Embryonic facial prominence (tissue), 1 donor: Measurements from ENCODE around the gene CNTNAP2.
"Not testable (repeated sequence)": the region's sequence is repeated elsewhere in the genome, so short reads cannot be mapped to it uniquely, and the experiment has no call there.

Experiments used
- DNase-seq: peaks from one replicate; pipeline ENCODE4 v3.0.0-alpha.2; 2016; ENCODE audit errors: extremely low spot score

Gene CNTNAP2

DNA sequence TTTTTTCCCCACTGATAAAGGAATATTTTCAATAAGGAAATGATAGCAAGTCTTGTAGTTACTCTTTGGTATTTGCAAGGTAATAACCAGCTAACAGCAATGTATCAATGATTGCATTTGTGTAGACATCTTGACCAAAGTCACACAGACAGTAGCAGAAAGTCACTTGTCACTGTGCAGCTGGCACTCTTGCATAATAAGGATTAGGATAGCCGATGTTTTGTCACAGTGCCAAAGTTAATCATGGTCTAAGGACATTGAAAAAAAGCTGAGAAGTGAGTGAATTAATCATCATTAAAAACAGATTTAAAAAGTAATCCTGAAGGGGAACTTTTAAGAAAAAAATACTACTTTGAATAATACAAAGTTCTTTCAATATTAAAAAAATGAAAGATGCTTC is 1639.7 kb downstream of the CNTNAP2 start:
- no peak for DNase-seq

DNA sequence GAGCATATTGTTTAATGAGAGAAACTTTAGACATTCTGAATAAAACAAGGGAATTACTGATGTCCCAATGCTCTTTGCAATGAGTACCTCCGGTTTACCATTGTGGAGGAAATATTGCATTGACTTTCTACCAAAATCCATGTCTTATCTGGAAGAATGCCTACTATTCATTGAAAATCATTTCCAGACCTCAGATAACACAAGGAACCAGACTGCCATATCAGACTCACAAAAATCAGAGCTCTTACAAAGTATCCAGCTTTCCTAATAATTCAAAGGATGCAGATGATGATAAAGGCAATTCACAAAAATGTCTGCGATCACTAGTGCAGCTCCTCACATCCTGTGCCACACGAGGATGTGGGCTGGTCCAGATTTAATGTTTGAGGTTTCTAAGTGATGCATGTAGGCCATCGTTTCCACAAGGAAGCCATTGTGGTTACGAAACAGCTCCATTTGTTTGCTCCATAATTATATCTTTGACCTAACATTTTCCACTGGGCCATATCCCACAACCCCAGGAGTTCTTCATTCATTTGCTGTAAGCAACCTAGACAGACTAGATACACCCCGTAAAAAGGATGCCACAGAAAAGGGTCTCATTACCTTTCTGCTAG is 1642.8 kb downstream of the CNTNAP2 start:
- DNase-seq, result no peak

- no peak for DNase-seq
Measured at GRCh38 chr7:147765301-147765700, 1648.7 kb downstream of the CNTNAP2 start.

GRCh38 chr7:147771344-147771743 is 1654.7 kb downstream of the CNTNAP2 start:
- no peak for DNase-seq

GRCh38 chr7:147774461-147774860 is 1657.9 kb downstream of the CNTNAP2 start:
- DNase-seq, result no peak

- DNase-seq, result no peak
Measured at GRCh38 chr7:147775516-147776284, 1659.1 kb downstream of the CNTNAP2 start.

DNA sequence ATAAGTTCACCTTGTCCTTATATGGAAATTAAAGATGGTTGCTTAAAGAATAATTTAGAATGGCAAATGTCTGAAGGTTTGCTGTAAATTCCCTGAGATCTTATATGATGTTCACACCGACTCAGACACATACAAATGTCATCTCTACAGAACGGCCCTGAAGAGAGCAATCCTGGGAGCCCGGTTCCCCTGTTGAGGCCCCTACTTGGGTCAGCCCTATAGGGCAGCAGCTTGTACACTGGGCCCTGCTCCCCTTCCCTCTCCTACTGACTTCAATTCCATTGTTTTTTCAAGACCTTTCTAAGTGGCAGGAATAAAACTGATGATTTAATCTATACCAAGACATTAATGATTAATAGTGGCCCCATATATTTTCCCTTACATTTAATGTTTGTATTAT is 1660.7 kb downstream of the CNTNAP2 start:
- DNase-seq, result no peak

- no peak for DNase-seq
Measured at GRCh38 chr7:147779949-147780348, 1663.3 kb downstream of the CNTNAP2 start.

GRCh38 chr7:147796581-147796980 is 1680.0 kb downstream of the CNTNAP2 start:
- DNase-seq, result no peak

DNA sequence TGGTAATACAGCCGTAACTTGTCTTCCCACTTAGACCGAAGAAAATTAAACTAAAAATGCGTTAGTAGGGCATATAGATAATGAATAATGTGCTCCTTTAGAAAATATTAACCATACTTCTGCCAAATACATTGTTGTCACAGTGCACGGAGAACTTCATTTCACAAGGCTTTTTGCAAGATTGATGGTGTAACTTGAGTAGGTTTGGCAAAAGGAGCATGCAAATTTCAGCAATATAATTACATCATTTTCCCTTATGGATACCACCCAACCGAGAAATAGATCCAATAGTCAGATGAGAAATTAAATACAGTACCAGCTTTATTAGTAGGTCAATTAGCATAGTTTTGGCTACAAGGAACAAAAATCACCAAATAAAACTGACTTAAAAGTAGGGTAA is 1681.4 kb downstream of the CNTNAP2 start:
- no peak for DNase-seq

- DNase-seq, result not testable (repeated sequence)
Measured at GRCh38 chr7:147801762-147802161, 1685.2 kb downstream of the CNTNAP2 start.

GRCh38 chr7:147803151-147803550 is 1686.5 kb downstream of the CNTNAP2 start:
- no peak for DNase-seq

GRCh38 chr7:147803606-147804005 is 1687.0 kb downstream of the CNTNAP2 start:
- DNase-seq, result no peak

GRCh38 chr7:147804032-147804431 is 1687.4 kb downstream of the CNTNAP2 start:
- no peak for DNase-seq

DNA sequence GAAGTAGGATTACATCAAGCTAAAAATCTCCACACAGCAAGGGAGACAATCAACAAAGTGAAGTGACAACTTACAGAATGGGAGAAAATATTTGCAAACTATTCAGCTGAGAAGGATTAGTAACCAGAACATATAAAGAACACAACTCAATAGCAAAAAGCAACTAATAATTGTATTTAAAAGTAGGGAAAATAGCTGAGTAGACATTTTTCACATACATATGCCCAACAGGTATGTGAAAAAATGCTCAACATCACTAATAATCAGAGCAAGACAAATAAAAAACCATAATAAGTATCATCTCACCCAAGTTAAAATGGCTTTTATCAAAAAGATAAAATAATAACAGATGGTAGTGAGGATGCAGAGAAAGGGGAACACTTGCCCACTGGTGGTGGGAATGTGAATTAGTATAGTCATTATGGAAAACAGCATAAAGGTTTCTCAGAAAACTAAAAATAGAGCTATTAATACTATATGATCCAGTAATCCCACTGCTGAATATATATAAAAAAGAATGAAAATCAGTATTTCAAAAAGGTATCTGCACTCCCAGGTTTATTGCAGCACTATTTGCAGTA is 1689.5 kb downstream of the CNTNAP2 start:
- no peak for DNase-seq

GRCh38 chr7:147809786-147810185 is 1693.2 kb downstream of the CNTNAP2 start:
- no peak for DNase-seq

DNA sequence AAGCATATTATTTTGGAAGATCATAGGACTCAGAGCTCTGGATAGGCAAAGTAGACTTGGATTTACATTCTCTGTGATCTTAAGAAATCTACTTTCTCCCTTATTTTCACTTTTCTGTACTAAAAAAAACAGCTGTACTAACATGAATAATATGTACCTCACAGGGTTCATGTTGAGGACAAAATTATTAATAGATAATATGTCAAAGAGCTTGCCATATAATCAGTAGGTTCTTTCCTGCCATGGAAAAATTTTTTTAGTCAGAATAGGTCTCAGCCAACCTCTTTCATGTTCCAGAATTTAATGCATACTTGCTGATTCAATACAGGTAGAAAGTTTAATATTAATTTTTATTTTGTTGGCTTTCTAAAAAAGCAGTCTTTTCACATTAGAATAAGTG is 1693.7 kb downstream of the CNTNAP2 start:
- no peak for DNase-seq

GRCh38 chr7:147811923-147812322 is 1695.3 kb downstream of the CNTNAP2 start:
- no peak for DNase-seq

GRCh38 chr7:147813316-147813715 is 1696.7 kb downstream of the CNTNAP2 start:
- no peak for DNase-seq

- DNase-seq, result no peak
Measured at GRCh38 chr7:147818317-147818716, 1701.7 kb downstream of the CNTNAP2 start.

- DNase-seq, result no peak
Measured at GRCh38 chr7:147824671-147825070, 1708.1 kb downstream of the CNTNAP2 start.

GRCh38 chr7:147829016-147829415 is 1712.4 kb downstream of the CNTNAP2 start:
- DNase-seq, result no peak

GRCh38 chr7:147833557-147833956 is 1717.0 kb downstream of the CNTNAP2 start:
- DNase-seq, result no peak
